ENCODE results near the gene B3GNT2. TPM values are rescaled to one million over a fixed set of nuclear protein-coding genes. Genes with fewer than 3 reads are reported as not detected.
"Not testable (repeated sequence)": the region's sequence is repeated elsewhere in the genome, so short reads cannot be mapped to it uniquely, and the experiment has no call there.

The B3GNT2 gene

DNA sequence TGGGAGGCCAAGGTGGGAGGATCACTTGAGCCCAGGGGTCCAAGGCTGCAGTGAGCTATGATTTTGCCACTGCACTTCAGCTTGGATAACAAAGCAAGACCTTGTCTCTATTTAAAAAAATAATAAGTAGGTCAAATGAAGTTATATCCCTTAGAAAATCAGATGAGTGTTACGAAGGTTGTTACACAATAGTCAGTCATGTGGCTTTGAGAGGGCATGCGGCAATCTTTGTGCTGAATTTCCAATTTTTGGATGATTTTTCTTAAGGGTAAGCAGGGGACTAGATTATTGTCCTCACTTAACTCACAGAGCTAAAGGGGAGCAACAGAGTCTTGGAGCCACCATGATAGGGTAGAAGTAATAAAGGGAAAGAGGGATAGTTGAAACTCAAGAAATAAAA lies 71.8 kb downstream of the B3GNT2 start:
- H3K14ac ChIP-seq (ENCODE audit: low read length), result no peak overlapping the region
- H3K4me3 ChIP-seq (ENCODE audit: low read length in 2 of 2), result no peak overlapping the region
- no peak overlapping the region for H2BK15ac ChIP-seq (ENCODE audit: low read length)
- no peak overlapping the region for H3K23ac ChIP-seq (ENCODE audit: low read depth, low read length, poor library complexity)
- H2AK5ac ChIP-seq (ENCODE audit: low read depth, low read length), result no peak overlapping the region
- no peak overlapping the region for H3K4me2 ChIP-seq (ENCODE audit: insufficient read depth, low read length, poor library complexity, severe bottlenecking)
- H3K27ac ChIP-seq (replicated peaks; ENCODE audit: low read length), result no peak overlapping the region
- H3K9ac ChIP-seq (ENCODE audit: low read depth, low read length, poor library complexity), result no peak overlapping the region
- H3K9me3 ChIP-seq (replicated peaks in 1 of 2; ENCODE audit: control insufficient read depth in 2 of 2, insufficient read depth in 1 of 2, low read depth in 1 of 2, low read length in 2 of 2), result no peaks in the 10 kb centered on the region
- no peak overlapping the region for H2BK12ac ChIP-seq (ENCODE audit: low read length)
- H2AFZ ChIP-seq (ENCODE audit: low read length), result no peak overlapping the region
- H3K18ac ChIP-seq (ENCODE audit: low read length), result no peak overlapping the region
- no CpG with 5 or more reads among the region's 2 CpGs for WGBS, 2 donors (ENCODE audit: extremely low coverage in 2 of 2, insufficient read length in 2 of 2, insufficient replicate concordance in 1 of 2)
- no peak overlapping the region for H2BK5ac ChIP-seq (ENCODE audit: low read length)
- H3K79me1 ChIP-seq (ENCODE audit: low read depth, low read length), result no peaks in the 10 kb centered on the region
- no peak overlapping the region for H3K4ac ChIP-seq (ENCODE audit: low read length)
- H2BK120ac ChIP-seq (ENCODE audit: low read depth, low read length), result no peak overlapping the region
- no peak for DNase-seq (ENCODE audit: low spot score)
- no peaks in the 10 kb centered on the region for H3K27me3 ChIP-seq (ENCODE audit: control insufficient read depth in 3 of 3, insufficient read depth in 3 of 3, low read depth in 1 of 3, low read length in 3 of 3)
- H4K91ac ChIP-seq (ENCODE audit: low read depth, low read length, poor library complexity), result no peak overlapping the region
- no peaks in the 10 kb centered on the region for H3K36me3 ChIP-seq (replicated peaks in 1 of 2; ENCODE audit: control insufficient read depth in 2 of 2, insufficient read depth in 2 of 2, low read length in 2 of 2)
- H3K4me1 ChIP-seq (ENCODE audit: control insufficient read depth in 2 of 2, insufficient read depth in 1 of 2, low read depth in 1 of 2, low read length in 2 of 2), result peaks cover 5 to 6% of the 10 kb centered on the region in 2 donors
- H4K8ac ChIP-seq (ENCODE audit: low read depth, low read length), result no peak overlapping the region

GRCh38 chr2:62268681-62269188 lies 72.8 kb downstream of the B3GNT2 start:
- not testable (repeated sequence) for H3K36me3 ChIP-seq (replicated peaks in 1 of 2; ENCODE audit: control insufficient read depth in 2 of 2, insufficient read depth in 2 of 2, low read length in 2 of 2); H3K4ac ChIP-seq (ENCODE audit: low read length); H2BK120ac ChIP-seq (ENCODE audit: low read depth, low read length); DNase-seq (ENCODE audit: low spot score); H2BK5ac ChIP-seq (ENCODE audit: low read length); H3K14ac ChIP-seq (ENCODE audit: low read length); H3K79me1 ChIP-seq (ENCODE audit: low read depth, low read length); H3K4me2 ChIP-seq (ENCODE audit: insufficient read depth, low read length, poor library complexity, severe bottlenecking); H3K27me3 ChIP-seq (ENCODE audit: control insufficient read depth in 3 of 3, insufficient read depth in 3 of 3, low read depth in 1 of 3, low read length in 3 of 3); H3K9me3 ChIP-seq (replicated peaks in 1 of 2; ENCODE audit: control insufficient read depth in 2 of 2, insufficient read depth in 1 of 2, low read depth in 1 of 2, low read length in 2 of 2); H3K23ac ChIP-seq (ENCODE audit: low read depth, low read length, poor library complexity); H3K4me1 ChIP-seq (ENCODE audit: control insufficient read depth in 2 of 2, insufficient read depth in 1 of 2, low read depth in 1 of 2, low read length in 2 of 2); H2BK12ac ChIP-seq (ENCODE audit: low read length); H3K18ac ChIP-seq (ENCODE audit: low read length); H2AK5ac ChIP-seq (ENCODE audit: low read depth, low read length); H3K4me3 ChIP-seq (ENCODE audit: low read length in 2 of 2); H4K8ac ChIP-seq (ENCODE audit: low read depth, low read length); H2AFZ ChIP-seq (ENCODE audit: low read length); H3K27ac ChIP-seq (replicated peaks; ENCODE audit: low read length); H4K91ac ChIP-seq (ENCODE audit: low read depth, low read length, poor library complexity); H3K9ac ChIP-seq (ENCODE audit: low read depth, low read length, poor library complexity); H2BK15ac ChIP-seq (ENCODE audit: low read length)
- no CpG with 5 or more reads among the region's 4 CpGs for WGBS, 2 donors (ENCODE audit: extremely low coverage in 2 of 2, insufficient read length in 2 of 2, insufficient replicate concordance in 1 of 2)

- Histone ChIP-seq H3K18ac (ENCODE audit: low read length) (no peak overlapping the region), H2BK15ac (ENCODE audit: low read length) (no peak overlapping the region), H3K23ac (ENCODE audit: low read depth, low read length, poor library complexity) (no peak overlapping the region), H3K4ac (ENCODE audit: low read length) (no peak overlapping the region), H3K79me1 (ENCODE audit: low read depth, low read length) (no peaks in the 10 kb centered on the region), H2AFZ (ENCODE audit: low read length) (no peak overlapping the region), H3K27ac (replicated peaks; ENCODE audit: low read length) (no peak overlapping the region), H3K9ac (ENCODE audit: low read depth, low read length, poor library complexity) (no peak overlapping the region), H2BK12ac (ENCODE audit: low read length) (no peak overlapping the region), H2AK5ac (ENCODE audit: low read depth, low read length) (no peak overlapping the region), H3K9me3 (replicated peaks in 1 of 2; ENCODE audit: control insufficient read depth in 2 of 2, insufficient read depth in 1 of 2, low read depth in 1 of 2, low read length in 2 of 2) (peaks cover 0 to 2% of the 10 kb centered on the region in 2 donors), H2BK120ac (ENCODE audit: low read depth, low read length) (no peak overlapping the region), H4K91ac (ENCODE audit: low read depth, low read length, poor library complexity) (no peak overlapping the region), H4K8ac (ENCODE audit: low read depth, low read length) (no peak overlapping the region), H3K4me1 (ENCODE audit: control insufficient read depth in 2 of 2, insufficient read depth in 1 of 2, low read depth in 1 of 2, low read length in 2 of 2) (peaks cover 5 to 6% of the 10 kb centered on the region in 2 donors), H3K14ac (ENCODE audit: low read length) (no peak overlapping the region), H3K27me3 (ENCODE audit: control insufficient read depth in 3 of 3, insufficient read depth in 3 of 3, low read depth in 1 of 3, low read length in 3 of 3) (no peaks in the 10 kb centered on the region), H2BK5ac (ENCODE audit: low read length) (no peak overlapping the region), H3K36me3 (replicated peaks in 1 of 2; ENCODE audit: control insufficient read depth in 2 of 2, insufficient read depth in 2 of 2, low read length in 2 of 2) (no peaks in the 10 kb centered on the region), H3K4me3 (ENCODE audit: low read length in 2 of 2) (no peak overlapping the region), H3K4me2 (ENCODE audit: insufficient read depth, low read length, poor library complexity, severe bottlenecking) (no peak overlapping the region)
- DNase-seq (ENCODE audit: low spot score), result no peak
- WGBS, 2 donors (ENCODE audit: extremely low coverage in 2 of 2, insufficient read length in 2 of 2, insufficient replicate concordance in 1 of 2), result no CpG with 5 or more reads among the region's 3 CpGs
Observed at GRCh38 chr2:62270728-62271127, 74.8 kb downstream of the B3GNT2 start.

Small RNA genes lying within 50 kb of the gene (small RNA-seq; reads per million reads assigned to genes)
- gene MIR5192 (ENCODE audit: insufficient read depth), result not detected
- not detected for gene RN7SL51P (ENCODE audit: insufficient read depth)
